BLaER1 (cell line): Measurements from ENCODE around the gene PAX6.

Source experiments
- H3K27ac ChIP-seq: shearing (Covaris generic); formaldehyde crosslinking; 2 replicates; pipeline ENCODE4 v1.8.1; 2022
- H3K27me3 ChIP-seq: shearing (Covaris generic); formaldehyde crosslinking; 2 replicates; pipeline ENCODE4 v1.8.1; 2022
- H3K36me3 ChIP-seq: shearing (Covaris generic); formaldehyde crosslinking; 2 replicates; pipeline ENCODE4 v1.8.1; 2022
- H3K4me1 ChIP-seq: shearing (Covaris generic); formaldehyde crosslinking; 2 replicates; pipeline ENCODE4 v1.8.1; 2022
- H3K4me2 ChIP-seq: shearing (Covaris generic); formaldehyde crosslinking; 2 replicates; pipeline ENCODE4 v1.8.1; 2022
- H3K4me3 ChIP-seq: shearing (Covaris generic); formaldehyde crosslinking; 2 replicates; pipeline ENCODE4 v1.8.1; 2022
- H3K9ac ChIP-seq: shearing (Covaris generic); formaldehyde crosslinking; 2 replicates; pipeline ENCODE4 v1.8.1; 2022
- H3K9me3 ChIP-seq: shearing (Covaris generic); formaldehyde crosslinking; 2 replicates; pipeline ENCODE4 v1.8.1; 2022
- H4K20me1 ChIP-seq: shearing (Covaris generic); formaldehyde crosslinking; 2 replicates; pipeline ENCODE4 v1.8.1; 2022
- Cebpa-rat ChIP-seq: shearing (Covaris generic); IDR thresholded peaks from 2 replicates; pipeline ENCODE4 v1.8.1; 2022

PAX6 gene

DNA sequence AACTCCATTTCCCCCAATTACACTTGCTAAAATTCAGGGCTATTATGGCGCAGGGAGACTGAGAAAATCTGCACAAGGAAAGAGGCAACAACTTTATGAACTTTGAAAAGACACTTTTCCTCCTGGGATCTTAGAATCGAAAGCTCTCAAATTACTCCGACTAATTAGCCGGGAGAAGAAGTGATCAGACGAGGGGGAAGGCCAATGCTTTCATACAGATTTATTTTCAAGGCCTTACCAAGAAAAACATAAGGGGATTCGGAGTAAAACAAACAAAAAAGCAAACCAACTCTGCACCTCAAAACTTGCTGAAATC is 1.6 kb downstream of the PAX6 start:
- TF ChIP-seq Cebpa-rat, result no peak
- Histone ChIP-seq H3K9ac (no peak overlapping the region), H3K4me2 (no peak overlapping the region), H3K4me3 (no peak overlapping the region), H3K36me3 (no peaks in the 10 kb centered on the region), H4K20me1 (peaks cover 75% of the 10 kb centered on the region), H3K27ac (no peak overlapping the region), H3K9me3 (peaks cover 69% of the 10 kb centered on the region), H3K27me3 (peaks cover 100% of the 10 kb centered on the region), H3K4me1 (peaks cover 11% of the 10 kb centered on the region; the same call in 1 of the 2 replicates)

DNA sequence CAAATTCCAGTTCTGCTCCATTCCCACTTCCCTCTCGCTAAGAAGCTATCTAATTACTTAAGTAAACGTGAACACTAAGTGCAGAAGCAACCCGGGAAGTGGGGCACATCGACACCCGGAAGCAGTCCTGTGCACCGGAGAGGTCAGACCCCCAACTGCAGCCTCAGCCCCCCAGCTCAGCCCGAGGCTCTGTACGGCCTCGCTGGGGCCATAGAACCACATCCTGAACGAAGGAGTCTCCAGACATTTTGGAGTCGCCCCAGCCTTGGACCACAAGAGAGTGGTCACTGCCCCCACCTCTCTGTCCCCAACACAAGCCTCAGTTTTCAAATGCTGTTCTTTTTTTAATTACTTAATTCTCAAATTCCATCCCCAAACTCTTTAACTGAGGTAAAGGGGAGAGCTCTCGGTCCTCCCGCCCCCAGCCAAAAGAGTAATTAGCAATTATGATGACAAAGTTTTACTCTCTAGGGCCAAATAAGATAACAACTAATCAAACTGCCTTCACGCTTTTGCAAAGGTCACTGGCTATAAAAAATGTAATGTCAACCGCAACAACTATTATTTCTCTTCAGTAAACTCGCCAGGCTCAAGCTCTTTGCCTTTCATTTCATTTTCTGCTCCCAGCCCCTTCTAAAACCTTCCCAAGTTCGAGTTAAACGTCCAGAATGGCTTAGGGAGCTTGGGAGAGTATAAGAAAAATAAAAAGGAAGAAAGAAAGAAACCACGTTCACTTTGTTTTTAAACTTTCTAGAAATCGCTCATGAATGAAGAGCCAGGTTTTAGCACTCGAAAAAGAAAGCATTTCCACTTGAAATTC is 2.2 kb downstream of the PAX6 start:
- Histone ChIP-seq H3K4me3 (no peak overlapping the region), H4K20me1 (peaks cover 74% of the 10 kb centered on the region), H3K9ac (no peak overlapping the region), H3K27me3 (peaks cover 100% of the 10 kb centered on the region), H3K4me2 (no peak overlapping the region), H3K36me3 (no peaks in the 10 kb centered on the region), H3K27ac (no peak overlapping the region), H3K9me3 (peaks cover 69% of the 10 kb centered on the region), H3K4me1 (peaks cover 11% of the 10 kb centered on the region; the same call in 1 of the 2 replicates)
- TF ChIP-seq Cebpa-rat, result no peak

DNA sequence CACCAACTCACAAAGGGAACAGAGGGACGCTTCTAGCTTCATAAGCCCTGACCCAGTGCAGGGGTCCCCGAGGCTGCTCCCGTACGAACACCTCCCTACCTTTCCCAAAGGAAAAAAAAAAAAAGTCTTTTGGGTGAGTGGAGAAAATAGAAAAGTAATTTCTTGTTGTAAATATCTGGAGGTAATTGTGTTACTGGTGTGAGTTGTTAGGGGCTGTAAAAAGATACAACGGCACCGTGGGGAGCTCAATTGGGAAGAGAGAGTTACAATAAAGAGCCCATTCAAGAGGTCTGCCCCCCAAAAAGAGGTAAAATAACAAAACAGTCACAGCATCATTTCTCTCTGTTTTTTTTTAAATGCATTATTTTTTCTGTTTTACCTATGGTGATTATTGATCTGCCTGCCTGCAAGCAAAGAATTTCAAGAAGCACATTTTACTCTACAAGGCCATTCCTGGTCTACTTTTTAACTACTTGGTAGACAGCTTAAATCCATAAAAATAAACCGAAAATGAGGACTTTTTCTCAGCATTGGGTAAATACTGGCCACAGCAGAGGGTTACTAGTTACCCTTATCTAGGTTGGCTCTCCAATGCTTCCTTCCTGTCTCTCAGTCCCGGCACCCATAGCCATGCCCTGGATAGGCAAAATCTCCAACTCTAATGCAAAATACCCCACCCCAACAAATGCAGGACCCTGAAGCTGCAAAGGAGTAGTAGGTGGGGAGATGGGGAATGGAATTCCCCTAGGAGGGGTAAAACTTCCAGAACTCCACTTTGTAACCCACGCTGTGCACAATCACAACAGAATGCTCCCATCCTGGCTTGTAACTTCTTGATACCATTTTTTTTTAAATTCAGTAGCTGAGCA is 3.1 kb downstream of the PAX6 start:
- no peak overlapping the region for H3K4me3 ChIP-seq
- H3K9me3 ChIP-seq, result peaks cover 77% of the 10 kb centered on the region
- TF ChIP-seq Cebpa-rat, result no peak
- peaks cover 100% of the 10 kb centered on the region for H3K27me3 ChIP-seq
- no peak overlapping the region for H3K4me2 ChIP-seq
- peaks cover 11% of the 10 kb centered on the region; the same call in 1 of the 2 replicates for H3K4me1 ChIP-seq
- H3K36me3 ChIP-seq, result no peaks in the 10 kb centered on the region
- H3K27ac ChIP-seq, result no peak overlapping the region
- no peak overlapping the region for H3K9ac ChIP-seq
- peaks cover 76% of the 10 kb centered on the region for H4K20me1 ChIP-seq

DNA sequence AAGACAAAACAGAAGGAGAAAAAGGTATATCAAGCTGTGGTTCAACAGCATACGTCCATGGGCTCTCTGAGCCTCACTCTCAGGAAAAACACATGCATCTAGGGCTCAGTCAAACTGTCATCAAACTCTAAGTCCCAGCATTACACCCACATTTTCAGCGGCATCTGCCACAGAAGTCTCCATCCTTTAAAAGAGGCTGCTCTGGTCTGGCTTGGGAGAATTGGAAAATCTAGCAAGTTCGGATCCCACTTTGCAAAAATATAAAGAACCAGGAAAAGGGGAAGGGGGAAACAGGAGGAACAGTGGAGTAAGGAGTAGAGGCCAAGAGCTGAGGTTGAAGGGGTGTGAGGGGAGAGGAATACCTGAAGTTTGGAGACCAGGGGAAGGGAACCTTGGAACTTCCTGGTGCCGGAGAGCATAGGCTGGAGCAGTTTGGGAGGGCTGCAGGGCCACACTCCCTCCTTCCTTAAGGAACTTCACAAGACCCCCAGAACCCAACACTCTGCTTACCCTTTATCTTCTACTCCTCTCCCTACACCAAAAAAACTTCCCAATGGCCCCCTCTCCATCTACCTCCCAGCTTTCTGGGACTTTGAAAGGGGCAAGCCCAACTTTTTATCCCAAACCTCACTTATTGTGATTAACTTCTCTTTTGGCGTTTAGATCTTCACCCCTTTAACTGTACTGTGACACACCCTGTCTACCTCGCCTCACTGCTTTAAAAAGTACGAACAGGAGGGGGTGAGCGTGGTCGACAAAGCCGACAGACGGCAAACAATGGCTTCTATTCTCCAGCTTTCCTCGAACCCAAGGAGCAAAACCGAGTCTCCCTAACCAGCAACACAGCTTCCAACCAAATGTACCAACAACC is 4.0 kb downstream of the PAX6 start:
- Histone ChIP-seq H3K4me3 (no peak overlapping the region), H3K36me3 (no peaks in the 10 kb centered on the region), H3K4me1 (0 out of 2 replicates have a peak, but pooled peaks cover 6% of the 10 kb centered on the region), H3K9ac (no peak overlapping the region), H3K9me3 (peaks cover 83% of the 10 kb centered on the region), H4K20me1 (peaks cover 72% of the 10 kb centered on the region), H3K27me3 (peaks cover 100% of the 10 kb centered on the region), H3K4me2 (no peak overlapping the region), H3K27ac (no peak overlapping the region)
- no peak for TF ChIP-seq Cebpa-rat

DNA sequence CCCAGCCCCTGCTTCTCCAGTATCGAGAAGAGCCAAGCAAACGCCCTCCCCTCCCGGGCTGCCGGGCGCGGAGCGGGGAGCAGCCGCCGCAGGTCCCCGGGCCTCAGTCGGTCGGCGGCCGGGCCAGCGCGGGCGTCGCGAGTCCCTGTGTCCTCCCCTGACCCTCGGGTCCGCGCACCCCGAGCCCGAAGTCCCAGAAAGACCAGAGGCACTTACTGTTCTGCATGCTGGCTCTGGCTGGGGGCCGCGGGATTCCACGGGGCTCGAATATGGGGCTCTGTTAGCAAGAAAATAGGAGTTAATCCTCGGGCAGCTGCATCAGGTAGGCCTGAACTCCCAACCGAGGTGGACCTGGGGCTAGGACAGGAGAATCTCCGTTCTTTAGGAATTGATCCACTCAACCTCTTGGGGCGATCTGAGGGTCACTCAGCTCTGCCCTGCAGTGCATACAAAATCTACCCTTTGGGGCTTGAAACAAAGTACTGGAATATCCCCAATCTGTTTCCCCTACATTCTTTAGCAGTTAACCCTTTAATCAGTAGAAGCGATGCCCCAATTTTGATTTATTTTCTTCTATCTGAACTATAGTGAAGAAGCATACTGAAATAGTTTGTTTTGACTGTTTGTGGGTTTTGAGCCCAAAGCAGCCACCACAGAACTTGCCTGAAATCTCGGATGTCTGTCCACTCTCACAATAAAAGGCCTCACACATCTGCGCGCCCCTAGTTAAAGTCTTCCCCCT is 4.8 kb downstream of the PAX6 start:
- H3K27me3 ChIP-seq, result peaks cover 100% of the 10 kb centered on the region
- no peak for TF ChIP-seq Cebpa-rat
- H3K9me3 ChIP-seq, result peaks cover 85% of the 10 kb centered on the region
- no peak overlapping the region for H3K4me2 ChIP-seq
- peaks cover 70% of the 10 kb centered on the region for H4K20me1 ChIP-seq
- no peak overlapping the region for H3K9ac ChIP-seq
- no peak overlapping the region for H3K27ac ChIP-seq
- H3K4me1 ChIP-seq, result 0 out of 2 replicates have a peak, but pooled peaks cover 6% of the 10 kb centered on the region
- H3K4me3 ChIP-seq, result peak overlapping the region; percentile 30; the same call in 1 of the 2 replicates
- no peaks in the 10 kb centered on the region for H3K36me3 ChIP-seq

DNA sequence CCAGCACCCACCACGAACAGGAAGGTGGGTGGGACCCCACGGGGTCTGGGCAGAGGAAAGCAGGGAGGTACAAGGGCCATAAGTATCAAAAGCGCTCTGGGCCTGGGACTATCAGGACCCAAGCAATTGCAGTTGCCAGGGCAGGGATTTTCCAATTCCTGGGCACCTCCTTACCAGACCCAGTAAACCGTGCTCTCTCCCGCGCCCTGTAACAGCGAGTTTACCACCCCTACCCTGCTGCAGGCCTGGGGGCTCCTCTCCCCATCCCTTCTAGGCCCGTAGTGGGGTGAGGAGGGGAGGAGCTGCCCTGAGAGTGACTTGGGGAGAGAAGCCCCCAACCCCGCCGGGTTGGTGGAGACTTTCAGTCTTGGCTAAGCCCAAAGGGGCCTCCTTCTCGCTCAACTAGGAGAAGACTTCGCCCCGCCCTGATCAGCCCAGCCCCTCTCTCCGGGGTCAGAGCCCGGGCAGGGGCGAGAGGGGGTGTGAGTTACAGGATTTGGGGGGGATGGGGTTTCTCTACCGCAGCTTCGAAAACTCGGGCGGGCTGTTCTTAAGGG is 5.4 kb downstream of the PAX6 start:
- Histone ChIP-seq H3K4me1 (0 out of 2 replicates have a peak, but pooled peaks cover 6% of the 10 kb centered on the region), H3K4me2 (no peak overlapping the region), H4K20me1 (peaks cover 64% of the 10 kb centered on the region), H3K9ac (no peak overlapping the region), H3K36me3 (no peaks in the 10 kb centered on the region), H3K9me3 (peaks cover 86% of the 10 kb centered on the region), H3K27ac (no peak overlapping the region), H3K27me3 (peaks cover 100% of the 10 kb centered on the region), H3K4me3 (peak overlapping the region; percentile 30; the same call in 1 of the 2 replicates)
- no peak for TF ChIP-seq Cebpa-rat

DNA sequence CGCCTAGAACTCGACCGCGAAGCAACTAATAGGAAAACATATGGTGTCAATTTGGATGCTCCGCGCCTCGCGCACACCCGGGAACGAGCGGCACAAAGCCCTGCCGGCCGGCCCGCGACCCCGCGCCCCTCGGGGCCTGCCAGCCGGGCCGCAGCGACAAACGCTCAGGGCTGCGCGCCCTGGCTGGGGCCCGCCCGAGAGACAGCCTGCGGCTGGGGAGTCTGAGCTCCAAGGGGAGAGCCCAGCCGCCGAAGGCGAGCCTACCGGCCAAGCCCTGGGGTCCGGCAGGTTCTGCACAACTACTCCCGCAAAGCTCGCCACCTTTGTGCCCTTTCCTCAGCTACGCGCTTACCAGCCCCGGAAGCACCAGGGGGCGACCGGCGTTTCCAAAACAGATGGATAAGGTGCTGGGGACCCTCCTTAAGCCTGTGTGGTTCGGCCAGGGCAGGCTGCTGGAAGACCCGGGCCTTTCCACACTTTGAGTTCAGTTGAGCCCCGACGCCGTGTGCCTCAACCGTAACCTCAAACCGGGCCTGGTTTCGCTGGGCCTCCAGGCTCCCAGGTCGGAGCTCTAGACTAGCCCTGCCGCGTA is 6.0 kb downstream of the PAX6 start:
- Histone ChIP-seq H3K36me3 (no peaks in the 10 kb centered on the region), H4K20me1 (peaks cover 58% of the 10 kb centered on the region), H3K4me2 (no peak overlapping the region), H3K9ac (no peak overlapping the region), H3K9me3 (peaks cover 87% of the 10 kb centered on the region), H3K27ac (no peak overlapping the region), H3K4me1 (0 out of 2 replicates have a peak, but pooled peaks cover 2% of the 10 kb centered on the region), H3K27me3 (peaks cover 100% of the 10 kb centered on the region), H3K4me3 (peak overlapping the region; percentile 29)
- no peak for TF ChIP-seq Cebpa-rat

DNA sequence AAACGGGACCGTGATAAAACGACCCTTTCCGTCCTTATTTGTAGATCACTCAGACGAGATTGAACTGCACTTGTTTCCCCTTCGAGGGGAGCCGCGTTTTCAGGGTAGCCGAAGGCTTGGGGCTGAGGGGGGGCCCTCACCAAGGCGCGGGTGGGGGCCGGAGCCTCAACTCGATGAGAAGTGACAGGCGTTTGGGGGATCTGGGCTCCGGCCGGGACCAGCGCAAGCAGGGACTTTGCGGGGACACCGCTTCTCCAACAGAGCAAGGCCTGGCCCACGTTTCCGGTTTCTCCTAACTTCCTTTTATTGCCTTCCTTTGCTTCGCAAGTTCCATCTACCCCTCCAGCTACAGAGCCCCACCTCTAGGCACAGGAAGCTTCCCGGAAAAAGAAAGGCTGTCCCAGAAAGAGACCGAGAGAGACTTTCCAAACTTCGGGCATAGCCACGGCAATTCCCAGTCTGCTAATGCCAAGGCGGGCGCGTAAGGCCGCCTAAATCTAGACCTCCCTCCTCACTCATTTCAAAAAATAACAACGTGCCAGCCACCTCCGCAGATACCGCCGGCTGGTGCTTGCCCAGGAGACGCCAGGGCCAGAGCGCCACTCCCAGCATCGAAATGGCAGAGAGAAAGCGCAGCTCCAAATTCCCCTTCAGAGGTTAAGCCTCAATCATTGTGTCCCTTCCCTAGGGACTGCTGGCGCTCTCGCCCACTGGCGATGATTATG is 6.6 kb downstream of the PAX6 start:
- H3K9me3 ChIP-seq, result peaks cover 87% of the 10 kb centered on the region
- peaks cover 52% of the 10 kb centered on the region; the same call in 1 of the 2 replicates for H4K20me1 ChIP-seq
- no peaks in the 10 kb centered on the region for H3K36me3 ChIP-seq
- peaks cover 100% of the 10 kb centered on the region for H3K27me3 ChIP-seq
- peak overlapping the region; percentile 29 for H3K4me3 ChIP-seq
- H3K9ac ChIP-seq, result no peak overlapping the region
- no peak for TF ChIP-seq Cebpa-rat
- no peak overlapping the region for H3K27ac ChIP-seq
- H3K4me1 ChIP-seq, result no peaks in the 10 kb centered on the region
- H3K4me2 ChIP-seq, result no peak overlapping the region
